Activated T-helper 17 cell treated with anti-CD3 and anti-CD28 coated beads, Interleukin-2, amount 50 U/mL, for 72 hours (primary cell): ENCODE measurements around the gene BOLA2B. TPM values are rescaled to one million over a fixed set of nuclear protein-coding genes. Genes with fewer than 3 reads are reported as not detected.
"Not testable (repeated sequence)": the region's sequence is repeated elsewhere in the genome, so short reads cannot be mapped to it uniquely, and the experiment has no call there.

Experiments
- ATAC-seq: fragments of 150-1000 bp; cut with Tn5 transposase; replicated peaks from 2 replicates; pipeline ENCODE4 v1.10.0; 2021; ENCODE audit warnings: mild to moderate bottlenecking, moderate library complexity
- H3K27ac Mint-ChIP-seq: one replicate; pipeline ENCODE4 v1.8.0; 2022; ENCODE audit warnings: mixed read lengths
- H3K27me3 Mint-ChIP-seq: one replicate; pipeline ENCODE4 v1.8.0; 2022; ENCODE audit warnings: mixed read lengths
- H3K36me3 Mint-ChIP-seq: one replicate; pipeline ENCODE4 v1.8.0; 2022; ENCODE audit warnings: low read depth, mild to moderate bottlenecking, mixed read lengths
- H3K4me1 Mint-ChIP-seq: one replicate; pipeline ENCODE4 v1.8.0; 2022; ENCODE audit warnings: mixed read lengths
- H3K4me3 Mint-ChIP-seq: one replicate; pipeline ENCODE4 v1.8.0; 2022; ENCODE audit warnings: mild to moderate bottlenecking, mixed read lengths
- H3K9me3 Mint-ChIP-seq: one replicate; pipeline ENCODE4 v1.8.0; 2022; ENCODE audit warnings: mixed read lengths
- total RNA-seq, 2 donors: library from RNA; stranded (reverse); gene quantifications; one replicate each; pipeline ENCODE4 v1.2.3, GENCODE V29; 2022

BOLA2B gene
- total RNA-seq, 2 donors from 2014 or later = 100 to 267 TPM

DNA sequence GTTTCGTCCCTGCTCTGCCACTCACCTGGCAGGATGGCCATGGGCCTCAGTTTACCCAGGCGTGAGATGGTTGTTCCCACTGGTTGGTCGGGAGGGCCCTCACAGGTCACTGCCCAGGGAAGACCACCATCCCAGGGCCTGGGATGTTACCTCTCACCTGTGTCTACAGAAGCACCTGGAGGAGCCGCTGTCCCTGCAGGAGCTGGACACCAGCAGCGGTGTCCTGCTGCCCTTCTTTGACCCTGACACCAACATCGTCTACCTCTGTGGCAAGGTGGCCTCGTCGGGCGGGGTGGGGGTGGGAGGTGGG is 6.0 kb downstream of the BOLA2B start:
- no peaks in the 10 kb centered on the region for H3K9me3 Mint-ChIP-seq
- H3K27ac Mint-ChIP-seq = peak overlapping the region; percentile 95
- H3K4me1 Mint-ChIP-seq = peaks cover 7% of the 10 kb centered on the region
- peaks cover 56% of the 10 kb centered on the region for H3K36me3 Mint-ChIP-seq
- H3K4me3 Mint-ChIP-seq = peak overlapping the region; percentile 97
- H3K27me3 Mint-ChIP-seq = no peaks in the 10 kb centered on the region
- ATAC-seq = no peak

DNA sequence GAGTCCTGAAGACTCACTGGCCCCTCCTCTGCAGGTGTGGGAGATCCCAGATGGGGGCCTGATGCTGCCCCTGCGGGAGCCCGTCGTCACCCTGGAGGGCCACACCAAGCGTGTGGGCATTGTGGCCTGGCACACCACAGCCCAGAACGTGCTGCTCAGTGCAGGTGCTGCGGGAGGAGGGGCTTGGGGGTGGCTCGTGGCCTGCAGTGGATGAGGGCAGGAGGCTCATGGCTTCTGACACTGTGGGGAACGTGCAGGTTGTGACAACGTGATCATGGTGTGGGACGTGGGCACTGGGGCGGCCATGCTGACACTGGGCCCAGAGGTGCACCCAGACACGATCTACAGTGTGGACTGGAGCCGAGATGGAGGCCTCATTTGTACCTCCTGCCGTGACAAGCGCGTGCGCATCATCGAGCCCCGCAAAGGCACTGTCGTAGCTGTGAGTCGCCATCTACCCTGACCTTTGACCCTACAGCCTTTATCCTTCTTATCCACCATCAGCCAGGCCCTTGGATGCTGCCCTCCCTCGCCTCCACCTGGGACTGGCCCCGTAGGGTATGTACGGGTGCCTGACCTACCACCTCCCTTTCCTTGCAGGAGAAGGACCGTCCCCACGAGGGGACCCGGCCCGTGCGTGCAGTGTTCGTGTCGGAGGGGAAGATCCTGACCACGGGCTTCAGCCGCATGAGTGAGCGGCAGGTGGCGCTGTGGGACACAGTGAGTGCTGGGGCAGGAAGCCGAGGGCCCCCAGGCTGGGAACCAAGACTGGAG is 6.5 kb downstream of the BOLA2B start:
- ATAC-seq = peak; percentile 15
- no peaks in the 10 kb centered on the region for H3K9me3 Mint-ChIP-seq
- peaks cover 12% of the 10 kb centered on the region for H3K4me1 Mint-ChIP-seq
- peak overlapping the region; percentile 95 for H3K27ac Mint-ChIP-seq
- peak overlapping the region; percentile 97 for H3K4me3 Mint-ChIP-seq
- peaks cover 60% of the 10 kb centered on the region for H3K36me3 Mint-ChIP-seq
- no peaks in the 10 kb centered on the region for H3K27me3 Mint-ChIP-seq

DNA sequence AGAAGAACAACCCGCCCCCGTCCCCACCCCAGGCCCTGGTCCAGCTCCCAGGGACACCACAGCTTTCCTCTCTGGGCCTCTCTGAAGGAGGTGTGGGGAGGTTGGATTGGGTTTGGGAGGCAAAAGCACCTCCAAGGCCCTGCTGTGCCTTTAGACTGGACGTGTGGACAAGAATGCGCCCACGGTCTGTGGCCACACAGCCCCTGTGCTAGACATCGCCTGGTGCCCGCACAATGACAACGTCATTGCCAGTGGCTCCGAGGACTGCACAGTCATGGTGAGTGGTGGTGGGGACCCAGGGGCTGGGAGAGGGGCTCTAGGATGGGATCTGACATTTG is 7.1 kb downstream of the BOLA2B start:
- Mint-ChIP-seq H3K27ac (peak overlapping the region; percentile 95), H3K9me3 (no peaks in the 10 kb centered on the region), H3K36me3 (peaks cover 60% of the 10 kb centered on the region), H3K4me3 (peak overlapping the region; percentile 97), H3K27me3 (no peaks in the 10 kb centered on the region), H3K4me1 (peaks cover 12% of the 10 kb centered on the region)
- ATAC-seq = no peak

DNA sequence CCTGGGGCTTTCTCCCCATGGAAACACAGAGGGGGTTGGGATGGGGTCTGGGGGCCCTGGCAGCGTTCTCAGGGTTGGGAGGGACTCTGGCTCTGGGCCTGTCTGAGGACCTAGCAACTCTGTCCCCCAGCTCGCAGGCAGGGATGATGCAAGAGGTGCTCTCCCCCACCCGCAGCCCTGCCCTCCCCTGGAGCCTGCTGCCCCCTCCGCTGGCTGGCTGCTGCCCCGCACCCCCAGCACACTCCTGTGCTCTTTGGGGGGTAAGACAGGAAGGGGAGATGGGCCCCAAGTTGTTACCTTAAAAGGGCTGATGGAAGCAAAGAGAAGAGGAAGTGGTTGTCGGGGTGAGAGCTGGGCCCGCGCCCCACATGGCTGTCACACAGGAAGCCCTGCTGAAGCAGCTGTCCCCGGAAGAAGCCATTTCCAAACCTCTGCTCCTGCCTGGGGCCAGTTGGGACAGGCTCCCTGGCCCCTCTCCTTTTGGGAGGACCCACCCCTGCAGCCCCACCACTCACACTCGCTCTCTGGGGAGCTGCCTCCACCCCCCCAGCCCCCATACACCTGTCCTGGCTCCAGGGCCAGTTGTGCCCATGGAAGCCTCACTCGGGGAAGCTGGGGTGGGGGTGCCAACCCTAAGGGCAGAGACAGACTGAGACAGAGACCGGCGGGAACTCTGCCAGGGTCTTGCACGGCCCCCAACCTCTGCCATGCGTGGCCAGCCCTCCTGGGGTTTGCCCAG is 7.6 kb downstream of the BOLA2B start:
- peak overlapping the region; percentile 95 for H3K27ac Mint-ChIP-seq
- peaks cover 60% of the 10 kb centered on the region for H3K36me3 Mint-ChIP-seq
- peak; percentile 44 for ATAC-seq
- peak overlapping the region; percentile 97 for H3K4me3 Mint-ChIP-seq
- H3K4me1 Mint-ChIP-seq = peaks cover 12% of the 10 kb centered on the region
- H3K27me3 Mint-ChIP-seq = no peaks in the 10 kb centered on the region
- no peaks in the 10 kb centered on the region for H3K9me3 Mint-ChIP-seq

DNA sequence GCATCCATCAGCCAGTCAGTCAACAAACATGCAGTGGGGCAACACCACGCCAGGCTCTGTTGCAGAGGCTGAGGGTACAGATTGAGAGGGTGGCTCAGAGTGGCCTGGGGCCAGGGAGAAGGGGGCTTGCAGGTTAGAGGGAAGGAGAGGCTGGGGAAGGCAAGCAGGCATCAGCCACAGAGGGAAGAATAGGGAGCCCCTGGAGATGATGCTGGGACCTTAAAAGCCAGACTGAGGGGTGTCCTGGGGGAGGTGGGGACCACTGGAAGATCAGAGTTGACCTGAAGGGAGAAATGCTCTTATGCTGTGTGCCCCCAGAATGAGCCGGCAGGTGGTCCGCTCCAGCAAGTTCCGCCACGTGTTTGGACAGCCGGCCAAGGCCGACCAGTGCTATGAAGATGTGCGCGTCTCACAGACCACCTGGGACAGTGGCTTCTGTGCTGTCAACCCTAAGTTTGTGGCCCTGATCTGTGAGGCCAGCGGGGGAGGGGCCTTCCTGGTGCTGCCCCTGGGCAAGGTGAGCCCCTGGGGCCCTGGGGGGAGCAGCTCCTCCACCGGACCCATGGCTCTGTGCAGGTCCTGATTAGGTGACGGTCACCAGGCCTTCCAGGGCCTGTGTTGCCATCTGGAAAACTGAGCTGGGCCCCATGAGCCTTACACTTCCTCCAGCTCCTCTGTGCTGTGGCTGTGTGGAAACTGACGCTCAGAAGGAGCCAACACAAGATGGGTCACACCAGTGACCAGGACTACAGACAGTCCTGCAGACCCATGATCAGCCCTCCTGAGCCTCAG is 8.4 kb downstream of the BOLA2B start:
- Mint-ChIP-seq H3K27ac (peak overlapping the region; percentile 96), H3K4me1 (peaks cover 12% of the 10 kb centered on the region), H3K9me3 (no peaks in the 10 kb centered on the region), H3K4me3 (peak overlapping the region; percentile 97), H3K27me3 (no peaks in the 10 kb centered on the region), H3K36me3 (peaks cover 60% of the 10 kb centered on the region)
- peak; percentile 1 for ATAC-seq

DNA sequence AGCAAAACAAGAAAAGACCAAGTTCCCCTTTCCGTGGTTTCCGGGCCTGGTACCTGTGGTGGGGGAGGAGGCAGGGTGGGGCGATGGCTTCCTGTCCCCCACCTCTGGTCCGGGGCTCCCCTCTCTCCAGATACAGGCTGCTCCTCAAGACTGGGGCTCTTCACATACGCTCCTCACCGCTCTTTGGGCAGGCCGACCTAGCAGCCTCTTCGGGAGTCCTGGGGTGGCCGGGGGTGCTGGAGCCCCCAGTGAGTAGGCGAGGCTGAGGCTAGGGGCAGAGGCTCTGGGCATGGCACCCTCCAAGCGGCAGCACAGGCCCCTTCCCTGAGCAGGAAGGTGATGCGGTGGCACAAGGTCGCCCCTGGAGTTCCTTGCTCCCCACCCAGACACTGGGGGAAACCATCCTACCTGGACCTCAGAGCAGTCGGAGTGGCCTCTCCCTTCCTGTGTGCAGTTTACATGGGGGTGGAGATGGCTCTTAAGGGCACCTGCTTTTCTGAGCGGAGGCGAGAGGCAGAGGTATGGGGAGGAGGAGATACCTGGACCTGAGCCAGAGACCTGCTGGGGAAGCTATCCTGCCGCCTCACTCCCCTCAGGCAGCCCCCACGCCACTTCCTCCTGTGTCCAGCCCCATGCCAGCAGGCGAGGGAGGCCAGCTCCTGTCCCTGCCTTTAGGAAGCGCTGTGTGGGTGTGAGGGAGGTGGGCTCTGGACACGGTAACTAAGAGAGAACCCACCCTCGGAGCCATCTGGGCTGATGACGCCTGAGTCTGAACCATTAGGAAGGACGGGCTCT is 9.2 kb downstream of the BOLA2B start:
- peaks cover 12% of the 10 kb centered on the region for H3K4me1 Mint-ChIP-seq
- peak; percentile 23 for ATAC-seq
- no peaks in the 10 kb centered on the region for H3K9me3 Mint-ChIP-seq
- peak overlapping the region; percentile 97 for H3K4me3 Mint-ChIP-seq
- peaks cover 60% of the 10 kb centered on the region for H3K36me3 Mint-ChIP-seq
- peak overlapping the region; percentile 96 for H3K27ac Mint-ChIP-seq
- H3K27me3 Mint-ChIP-seq = no peaks in the 10 kb centered on the region

DNA sequence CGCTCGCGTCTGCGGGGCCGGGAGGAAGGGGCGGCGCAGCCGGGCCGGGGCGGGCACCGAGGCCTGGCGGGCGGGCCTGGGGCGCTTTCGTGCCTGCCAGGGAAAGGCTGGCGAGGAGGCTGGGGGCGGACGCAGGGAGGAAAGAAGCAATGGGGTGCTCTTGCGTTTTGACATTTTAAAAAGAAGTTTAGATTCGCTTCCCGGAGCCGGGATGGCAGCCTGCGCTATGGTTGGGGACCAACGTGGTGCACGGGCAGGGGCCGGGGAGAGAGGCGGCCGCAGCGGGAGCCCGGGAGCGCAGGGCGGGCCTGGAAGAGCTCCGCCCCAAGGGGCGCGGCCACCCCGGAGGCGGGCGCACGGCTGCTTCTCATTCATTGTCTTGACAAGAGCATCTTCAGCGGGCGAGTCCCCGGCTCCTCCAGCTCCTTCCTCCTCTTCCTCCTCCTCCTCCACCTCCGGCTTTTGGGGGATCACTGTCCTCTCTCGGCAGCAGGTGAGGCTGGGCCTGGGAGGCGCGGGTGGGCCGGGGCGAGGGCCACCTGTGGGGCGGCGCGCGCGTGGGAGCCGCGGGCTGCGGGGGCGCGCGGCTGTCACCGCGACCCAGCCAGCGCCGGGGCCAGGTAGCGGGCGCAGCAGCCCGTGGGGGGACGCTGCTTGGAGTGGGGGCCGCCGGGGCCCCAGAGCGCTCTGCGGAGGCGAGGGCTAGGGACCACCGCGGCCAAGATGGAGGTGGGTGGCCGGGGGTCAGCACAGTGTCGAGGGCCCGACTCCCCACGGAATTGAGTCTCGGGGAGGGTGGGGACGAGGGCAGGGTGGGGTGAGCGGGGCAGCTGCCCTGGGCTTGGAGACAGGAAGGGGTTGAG is 10.0 kb downstream of the BOLA2B start, which contains the start of gene CORO1A:
Gene CORO1A, plus strand, starts transcription at position 370 of the 863 bp plus-strand sequence. CDS start 1,608 bp downstream, outside the sequence.
- no peaks in the 10 kb centered on the region for H3K27me3 Mint-ChIP-seq
- no peaks in the 10 kb centered on the region for H3K9me3 Mint-ChIP-seq
- H3K36me3 Mint-ChIP-seq = peaks cover 60% of the 10 kb centered on the region
- peak within 1 kb of the TSS; percentile 96 for H3K27ac Mint-ChIP-seq
- H3K4me1 Mint-ChIP-seq = peaks cover 12% of the 10 kb centered on the region
- ATAC-seq = peak; percentile 65
- H3K4me3 Mint-ChIP-seq = peak within 1 kb of the TSS; percentile 97

DNA sequence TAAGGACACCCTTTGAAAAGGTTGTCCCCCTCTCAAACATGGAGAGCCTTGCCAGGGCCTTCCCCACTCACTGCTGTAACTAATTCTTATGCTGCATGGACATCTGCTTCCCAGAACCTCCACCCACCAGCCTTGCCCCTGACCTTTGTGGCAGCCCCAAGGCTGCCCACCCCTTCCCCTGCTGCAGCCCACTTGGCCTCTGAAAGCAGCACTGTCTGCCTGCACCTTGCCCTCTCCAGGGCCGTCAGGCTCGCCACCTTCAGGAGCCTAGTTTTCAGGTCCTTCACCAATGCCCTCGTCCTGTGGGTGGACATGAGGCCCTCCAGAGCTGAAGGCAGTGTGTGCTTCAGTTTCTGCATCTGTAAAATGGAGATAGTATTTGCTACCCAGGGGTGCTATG is 12.7 kb downstream of the BOLA2B start:
- no peak for ATAC-seq
- Mint-ChIP-seq H3K36me3 (peaks cover 34% of the 10 kb centered on the region), H3K9me3 (no peaks in the 10 kb centered on the region), H3K4me3 (no peak overlapping the region), H3K4me1 (peaks cover 5% of the 10 kb centered on the region), H3K27ac (peak overlapping the region; percentile 11), H3K27me3 (no peaks in the 10 kb centered on the region)

DNA sequence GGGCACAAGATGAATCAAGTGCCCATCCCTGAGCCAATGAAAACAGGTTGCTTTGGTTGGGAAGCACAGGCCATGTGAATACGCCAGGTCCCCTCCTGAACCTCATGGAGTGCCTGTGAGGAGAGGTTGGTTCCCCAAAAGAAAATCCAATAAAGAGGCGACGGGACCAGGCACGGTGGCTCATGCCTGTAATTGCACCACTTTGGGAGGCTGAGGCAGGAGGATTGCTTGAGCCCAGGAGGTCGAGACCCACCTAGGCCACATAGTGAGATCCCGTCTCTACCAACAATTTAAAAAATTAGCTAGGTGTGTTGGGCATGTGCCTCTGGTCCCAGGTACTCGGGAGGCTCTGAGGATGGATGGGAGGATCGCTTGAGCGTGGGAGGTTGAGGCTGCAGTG is 13.5 kb downstream of the BOLA2B start:
- no peak overlapping the region for H3K27ac Mint-ChIP-seq
- H3K9me3 Mint-ChIP-seq = no peaks in the 10 kb centered on the region
- H3K4me1 Mint-ChIP-seq = peaks cover 5% of the 10 kb centered on the region
- no peaks in the 10 kb centered on the region for H3K27me3 Mint-ChIP-seq
- peaks cover 26% of the 10 kb centered on the region for H3K36me3 Mint-ChIP-seq
- ATAC-seq = no peak
- no peak overlapping the region for H3K4me3 Mint-ChIP-seq

DNA sequence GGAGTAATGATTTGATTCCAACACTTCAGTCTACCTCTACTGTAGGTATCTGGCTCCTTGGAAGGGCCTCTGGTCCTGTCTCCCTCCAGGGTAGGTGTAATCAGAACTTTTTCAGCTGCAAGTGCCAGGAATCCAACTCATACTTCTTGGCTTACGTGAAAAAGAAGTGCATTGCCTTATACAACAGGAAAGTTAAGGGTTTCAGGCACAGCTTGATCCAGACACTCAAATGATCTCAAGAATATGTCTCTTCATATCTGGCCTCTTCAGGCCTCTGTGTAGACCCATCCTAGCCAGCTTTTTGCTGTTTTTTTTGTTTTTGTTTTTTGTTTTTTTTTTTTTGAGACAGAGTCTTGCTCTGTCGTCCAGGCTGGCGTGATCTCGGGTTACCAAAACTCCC is 14.3 kb downstream of the BOLA2B start:
- no peak for ATAC-seq
- Mint-ChIP-seq H3K4me1 (peaks cover 5% of the 10 kb centered on the region), H3K27me3 (no peaks in the 10 kb centered on the region), H3K36me3 (peaks cover 18% of the 10 kb centered on the region), H3K9me3 (no peaks in the 10 kb centered on the region), H3K27ac (no peak overlapping the region), H3K4me3 (no peak overlapping the region)

DNA sequence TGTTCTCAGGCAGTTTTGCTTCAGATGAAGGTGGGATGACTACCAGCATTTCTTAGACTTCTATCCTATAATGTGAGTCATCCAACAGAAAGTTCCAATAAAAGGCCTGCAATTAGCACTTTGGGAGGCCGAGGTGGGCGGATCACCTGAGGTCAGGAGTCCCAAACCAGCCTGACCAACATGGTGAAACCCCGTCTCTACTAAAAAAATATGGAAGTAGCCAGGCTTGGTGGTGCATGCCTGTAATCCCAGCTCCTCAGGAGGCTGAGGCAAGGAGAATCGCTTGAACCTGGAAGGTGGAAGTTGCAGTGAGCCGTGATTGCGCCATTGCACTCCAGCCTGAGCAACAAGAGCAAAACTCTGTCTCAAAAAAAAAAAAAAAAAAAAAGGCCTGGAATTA is 16.6 kb downstream of the BOLA2B start:
- H3K36me3 Mint-ChIP-seq, H3K27ac Mint-ChIP-seq, H3K27me3 Mint-ChIP-seq: not testable (repeated sequence)

DNA sequence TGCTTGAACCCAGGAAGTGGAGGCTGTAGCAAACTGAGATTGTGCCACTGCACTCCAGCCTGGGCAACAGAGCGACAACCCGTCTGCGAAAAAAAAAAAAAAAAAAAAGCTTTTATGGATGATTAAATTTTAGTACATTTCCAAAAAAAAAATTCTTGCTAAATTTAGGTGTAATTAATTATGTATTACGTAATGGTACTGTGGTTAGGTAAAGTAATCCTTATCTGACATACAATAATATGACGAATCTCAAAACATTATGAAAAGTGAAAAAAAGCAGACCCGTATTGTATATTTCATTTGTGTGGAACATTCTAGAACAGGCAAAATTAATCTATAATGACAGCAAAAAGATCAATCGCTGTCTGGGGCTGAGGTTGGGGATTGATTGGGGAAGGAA is 20.4 kb downstream of the BOLA2B start:
- H3K36me3 Mint-ChIP-seq = no peaks in the 10 kb centered on the region
- H3K4me3 Mint-ChIP-seq = no peak overlapping the region
- no peaks in the 10 kb centered on the region for H3K27me3 Mint-ChIP-seq
- ATAC-seq = no peak
- no peaks in the 10 kb centered on the region for H3K4me1 Mint-ChIP-seq
- H3K27ac Mint-ChIP-seq = no peak overlapping the region
- H3K9me3 Mint-ChIP-seq = no peaks in the 10 kb centered on the region

More for the DNA sequence above, 16.6 kb downstream of the BOLA2B start:
- not testable (repeated sequence) for ATAC-seq, H3K4me3 Mint-ChIP-seq, H3K4me1 Mint-ChIP-seq, H3K9me3 Mint-ChIP-seq

DNA sequence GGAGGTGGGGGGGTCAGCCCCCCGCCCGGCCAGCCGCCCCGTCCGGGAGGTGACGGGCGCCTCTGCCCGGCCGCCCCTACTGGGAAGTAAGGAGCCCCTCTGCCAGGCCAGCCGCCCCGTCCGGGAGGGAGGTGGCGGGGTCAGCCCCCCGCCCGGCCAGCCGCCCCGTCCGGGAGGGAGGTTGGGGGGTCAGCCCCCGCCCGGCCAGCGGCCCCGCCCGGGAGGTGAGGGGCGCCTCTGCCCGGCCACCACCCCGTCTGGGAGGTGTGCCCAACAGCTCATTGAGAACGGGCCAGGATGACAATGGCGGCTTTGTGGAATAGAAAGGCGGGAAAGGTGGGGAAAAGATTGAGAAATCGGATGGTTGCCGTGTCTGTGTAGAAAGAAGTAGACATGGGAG is 23.3 kb downstream of the BOLA2B start:
- H3K4me1 Mint-ChIP-seq = peaks cover 17% of the 10 kb centered on the region
- H3K9me3 Mint-ChIP-seq, H3K4me3 Mint-ChIP-seq, ATAC-seq, H3K27me3 Mint-ChIP-seq, H3K36me3 Mint-ChIP-seq, H3K27ac Mint-ChIP-seq: not testable (repeated sequence)
